Glomerular visceral epithelial cell (primary cell): ENCODE data around the gene APOL4.
"Not testable (repeated sequence)": the region's sequence is repeated elsewhere in the genome, so short reads cannot be mapped to it uniquely, and the experiment has no call there.

Experiments used
- DNase-seq: peaks from one replicate; pipeline ENCODE4 v3.0.0-alpha.2; 2016; ENCODE audit errors: extremely low spot score

APOL4 gene

GRCh38 chr22:36184433-36185025, 17.1 kb downstream of the APOL4 start:
- no peak for DNase-seq

- DNase-seq: no peak
Measured at GRCh38 chr22:36183446-36183845, 18.2 kb downstream of the APOL4 start.

GRCh38 chr22:36182857-36183256, 18.8 kb downstream of the APOL4 start:
- DNase-seq: no peak

GRCh38 chr22:36182056-36182455, 19.6 kb downstream of the APOL4 start:
- DNase-seq: no peak

GRCh38 chr22:36180928-36181327, 20.7 kb downstream of the APOL4 start:
- no peak for DNase-seq

GRCh38 chr22:36180038-36180880, 21.4 kb downstream of the APOL4 start:
- peak; percentile 61 for DNase-seq

GRCh38 chr22:36177160-36177559, 24.4 kb downstream of the APOL4 start:
- no peak for DNase-seq

GRCh38 chr22:36175892-36176291, 25.7 kb downstream of the APOL4 start:
- DNase-seq: no peak

GRCh38 chr22:36171941-36172340, 29.7 kb downstream of the APOL4 start:
- DNase-seq: no peak

- DNase-seq: no peak
Measured at GRCh38 chr22:36166518-36167220, 34.9 kb downstream of the APOL4 start.

- DNase-seq: no peak
Measured at GRCh38 chr22:36166086-36166485, 35.5 kb downstream of the APOL4 start.

GRCh38 chr22:36165141-36165540, 36.5 kb downstream of the APOL4 start:
- no peak for DNase-seq

- DNase-seq: no peak
Measured at GRCh38 chr22:36164621-36165020, 37.0 kb downstream of the APOL4 start.

- DNase-seq: no peak
Measured at GRCh38 chr22:36163497-36163896, 38.1 kb downstream of the APOL4 start.

GRCh38 chr22:36162127-36163034, 39.2 kb downstream of the APOL4 start:
- peak; percentile 25 for DNase-seq

GRCh38 chr22:36161793-36162126, 39.8 kb downstream of the APOL4 start:
- DNase-seq: not testable (repeated sequence)

GRCh38 chr22:36160499-36160942, 41.1 kb downstream of the APOL4 start, which contains the start of gene APOL3:
Gene APOL3, minus strand, starts transcription at chr22:36160755. Its CDS starts 11,700 bp downstream, at chr22:36149055.
- peak; percentile 17 for DNase-seq

GRCh38 chr22:36156515-36157419, 44.8 kb downstream of the APOL4 start:
- peak; percentile 63 for DNase-seq

- no peak for DNase-seq
Measured at GRCh38 chr22:36156119-36156514, 45.5 kb downstream of the APOL4 start.

GRCh38 chr22:36155702-36156101, 45.9 kb downstream of the APOL4 start:
- DNase-seq: no peak
